ENCODE results near the gene HNMT. TPM values are rescaled to one million over a fixed set of nuclear protein-coding genes. Genes with fewer than 3 reads are reported as not detected.

The HNMT gene
- polyA plus RNA-seq, 1 of the 3 experiments (the other 2 are of a cell fraction), result 1.8 TPM

- H3K27ac ChIP-seq (ENCODE audit: low read depth in 2 of 2, low read length in 1 of 2), result peak overlapping the region in 1 of 2 experiments; percentile 78; a peak in 1 of 4 replicates
- H3K4me2 ChIP-seq, result no peak overlapping the region
- no peaks in the 10 kb centered on the region for H3K36me3 ChIP-seq (replicated peaks in 1 of 2; ENCODE audit: control insufficient read depth in 1 of 2, insufficient read depth in 2 of 2, low read length in 1 of 2)
- peak in 1 of 2 experiments; percentile 53; a peak in 1 of 4 replicates for TF ChIP-seq EP300 (IDR thresholded peaks at IDR 0.05; ENCODE audit: borderline replicate concordance in 1 of 2, low read depth in 1 of 2, low read length in 1 of 2)
- TF ChIP-seq RAD21 (IDR thresholded peaks at IDR 0.05; ENCODE audit: low read length), result no peak
- H3K9me3 ChIP-seq, result no peaks in the 10 kb centered on the region
- ChIA-PET POLR2A (no interaction called here), CTCF (interaction anchor here (1.3 kb wide), 1 partner anchor 19 kb away, joined by 4 read pairs; no protein-coding TSS in a partner anchor)
- peak; percentile 14 for DNase-seq
- no peaks in the 10 kb centered on the region for H4K20me1 ChIP-seq (ENCODE audit: insufficient read depth)
- 45% methylated on average over 2 of the region's 2 CpGs for WGBS (ENCODE audit: low lambda C conversion rate)
- H3K27me3 ChIP-seq (ENCODE audit: insufficient read depth), result no peaks in the 10 kb centered on the region
- no peak overlapping the region for H3K4me3 ChIP-seq (ENCODE audit: low read depth in 2 of 2, low read length in 1 of 2)
- H2AFZ ChIP-seq (ENCODE audit: low read depth), result no peak overlapping the region
- H3K9me2 ChIP-seq, result no peaks in the 10 kb centered on the region
- H3K9ac ChIP-seq, result no peak overlapping the region
- peaks cover 4% of the 10 kb centered on the region for H3F3A ChIP-seq (replicated peaks; ENCODE audit: insufficient read depth)
- H3K79me2 ChIP-seq (ENCODE audit: insufficient read depth), result no peaks in the 10 kb centered on the region
- H3K4me1 ChIP-seq (ENCODE audit: control insufficient read depth in 1 of 2, insufficient read depth in 2 of 2, low read depth in 1 of 2, low read length in 1 of 2), result peaks cover 0 to 8% of the 10 kb centered on the region in 2 experiments; a peak in 2 of 4 replicates
Observed at GRCh38 chr2:138037090-138037489, 72.8 kb downstream of the HNMT start.

GRCh38 chr2:138040616-138041015, 76.3 kb downstream of the HNMT start:
- peaks cover 4% of the 10 kb centered on the region for H3F3A ChIP-seq (replicated peaks; ENCODE audit: insufficient read depth)
- no peaks in the 10 kb centered on the region for H3K36me3 ChIP-seq (replicated peaks in 1 of 2; ENCODE audit: control insufficient read depth in 1 of 2, insufficient read depth in 2 of 2, low read length in 1 of 2)
- no peaks in the 10 kb centered on the region for H3K79me2 ChIP-seq (ENCODE audit: insufficient read depth)
- H3K27me3 ChIP-seq (ENCODE audit: insufficient read depth), result no peaks in the 10 kb centered on the region
- DNase-seq, result no peak
- H3K4me2 ChIP-seq, result no peak overlapping the region
- TF ChIP-seq, protein P1, sequence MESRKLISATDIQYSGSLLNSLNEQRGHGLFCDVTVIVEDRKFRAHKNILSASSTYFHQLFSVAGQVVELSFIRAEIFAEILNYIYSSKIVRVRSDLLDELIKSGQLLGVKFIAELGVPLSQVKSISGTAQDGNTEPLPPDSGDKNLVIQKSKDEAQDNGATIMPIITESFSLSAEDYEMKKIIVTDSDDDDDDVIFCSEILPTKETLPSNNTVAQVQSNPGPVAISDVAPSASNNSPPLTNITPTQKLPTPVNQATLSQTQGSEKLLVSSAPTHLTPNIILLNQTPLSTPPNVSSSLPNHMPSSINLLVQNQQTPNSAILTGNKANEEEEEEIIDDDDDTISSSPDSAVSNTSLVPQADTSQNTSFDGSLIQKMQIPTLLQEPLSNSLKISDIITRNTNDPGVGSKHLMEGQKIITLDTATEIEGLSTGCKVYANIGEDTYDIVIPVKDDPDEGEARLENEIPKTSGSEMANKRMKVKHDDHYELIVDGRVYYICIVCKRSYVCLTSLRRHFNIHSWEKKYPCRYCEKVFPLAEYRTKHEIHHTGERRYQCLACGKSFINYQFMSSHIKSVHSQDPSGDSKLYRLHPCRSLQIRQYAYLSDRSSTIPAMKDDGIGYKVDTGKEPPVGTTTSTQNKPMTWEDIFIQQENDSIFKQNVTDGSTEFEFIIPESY (IDR thresholded peaks at IDR 0.05; ENCODE audit: borderline replicate concordance, low read depth), result no peak
- TF ChIP-seq NRF1 (IDR thresholded peaks at IDR 0.05; ENCODE audit: low read depth, low read length) (no peak), ELF1 (IDR thresholded peaks at IDR 0.05) (no peak), SIN3A (IDR thresholded peaks at IDR 0.05; ENCODE audit: borderline replicate concordance, low read depth, low read length) (no peak), FOXM1 (IDR thresholded peaks at IDR 0.05; ENCODE audit: low read depth) (no peak), TAF1 (IDR thresholded peaks at IDR 0.05; ENCODE audit: borderline replicate concordance, low read depth, low read length) (no peak), RXRA (IDR thresholded peaks at IDR 0.05; ENCODE audit: borderline replicate concordance, low read depth) (no peak)
- TF ChIP-seq, protein P2, sequence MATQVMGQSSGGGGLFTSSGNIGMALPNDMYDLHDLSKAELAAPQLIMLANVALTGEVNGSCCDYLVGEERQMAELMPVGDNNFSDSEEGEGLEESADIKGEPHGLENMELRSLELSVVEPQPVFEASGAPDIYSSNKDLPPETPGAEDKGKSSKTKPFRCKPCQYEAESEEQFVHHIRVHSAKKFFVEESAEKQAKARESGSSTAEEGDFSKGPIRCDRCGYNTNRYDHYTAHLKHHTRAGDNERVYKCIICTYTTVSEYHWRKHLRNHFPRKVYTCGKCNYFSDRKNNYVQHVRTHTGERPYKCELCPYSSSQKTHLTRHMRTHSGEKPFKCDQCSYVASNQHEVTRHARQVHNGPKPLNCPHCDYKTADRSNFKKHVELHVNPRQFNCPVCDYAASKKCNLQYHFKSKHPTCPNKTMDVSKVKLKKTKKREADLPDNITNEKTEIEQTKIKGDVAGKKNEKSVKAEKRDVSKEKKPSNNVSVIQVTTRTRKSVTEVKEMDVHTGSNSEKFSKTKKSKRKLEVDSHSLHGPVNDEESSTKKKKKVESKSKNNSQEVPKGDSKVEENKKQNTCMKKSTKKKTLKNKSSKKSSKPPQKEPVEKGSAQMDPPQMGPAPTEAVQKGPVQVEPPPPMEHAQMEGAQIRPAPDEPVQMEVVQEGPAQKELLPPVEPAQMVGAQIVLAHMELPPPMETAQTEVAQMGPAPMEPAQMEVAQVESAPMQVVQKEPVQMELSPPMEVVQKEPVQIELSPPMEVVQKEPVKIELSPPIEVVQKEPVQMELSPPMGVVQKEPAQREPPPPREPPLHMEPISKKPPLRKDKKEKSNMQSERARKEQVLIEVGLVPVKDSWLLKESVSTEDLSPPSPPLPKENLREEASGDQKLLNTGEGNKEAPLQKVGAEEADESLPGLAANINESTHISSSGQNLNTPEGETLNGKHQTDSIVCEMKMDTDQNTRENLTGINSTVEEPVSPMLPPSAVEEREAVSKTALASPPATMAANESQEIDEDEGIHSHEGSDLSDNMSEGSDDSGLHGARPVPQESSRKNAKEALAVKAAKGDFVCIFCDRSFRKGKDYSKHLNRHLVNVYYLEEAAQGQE (IDR thresholded peaks at IDR 0.05; ENCODE audit: low read depth, low read length), result no peak
- no peak overlapping the region for H2AFZ ChIP-seq (ENCODE audit: low read depth)
- 79% methylated on average over 5 of the region's 5 CpGs for WGBS (ENCODE audit: low lambda C conversion rate)
- ChIA-PET CTCF (interaction anchor here (1.6 kb wide), 1 partner anchor 11 kb away, joined by 4 read pairs; no protein-coding TSS in a partner anchor), POLR2A (no interaction called here)
- no peaks in the 10 kb centered on the region for H4K20me1 ChIP-seq (ENCODE audit: insufficient read depth)
- no peak overlapping the region for H3K27ac ChIP-seq (ENCODE audit: low read depth in 2 of 2, low read length in 1 of 2)
- no peaks in the 10 kb centered on the region for H3K9me3 ChIP-seq
- H3K9ac ChIP-seq, result no peak overlapping the region
- H3K4me3 ChIP-seq (ENCODE audit: low read depth in 2 of 2, low read length in 1 of 2), result no peak overlapping the region
- peaks cover 0 to 8% of the 10 kb centered on the region in 2 experiments; a peak in 2 of 4 replicates for H3K4me1 ChIP-seq (ENCODE audit: control insufficient read depth in 1 of 2, insufficient read depth in 2 of 2, low read depth in 1 of 2, low read length in 1 of 2)
- H3K9me2 ChIP-seq, result no peaks in the 10 kb centered on the region

Measured in SK-N-SH (cell line).